ENCODE data around the gene ZNF567.
"Not testable (repeated sequence)": the region's sequence is repeated elsewhere in the genome, so short reads cannot be mapped to it uniquely, and the experiment has no call there.

ZNF567 gene

DNA sequence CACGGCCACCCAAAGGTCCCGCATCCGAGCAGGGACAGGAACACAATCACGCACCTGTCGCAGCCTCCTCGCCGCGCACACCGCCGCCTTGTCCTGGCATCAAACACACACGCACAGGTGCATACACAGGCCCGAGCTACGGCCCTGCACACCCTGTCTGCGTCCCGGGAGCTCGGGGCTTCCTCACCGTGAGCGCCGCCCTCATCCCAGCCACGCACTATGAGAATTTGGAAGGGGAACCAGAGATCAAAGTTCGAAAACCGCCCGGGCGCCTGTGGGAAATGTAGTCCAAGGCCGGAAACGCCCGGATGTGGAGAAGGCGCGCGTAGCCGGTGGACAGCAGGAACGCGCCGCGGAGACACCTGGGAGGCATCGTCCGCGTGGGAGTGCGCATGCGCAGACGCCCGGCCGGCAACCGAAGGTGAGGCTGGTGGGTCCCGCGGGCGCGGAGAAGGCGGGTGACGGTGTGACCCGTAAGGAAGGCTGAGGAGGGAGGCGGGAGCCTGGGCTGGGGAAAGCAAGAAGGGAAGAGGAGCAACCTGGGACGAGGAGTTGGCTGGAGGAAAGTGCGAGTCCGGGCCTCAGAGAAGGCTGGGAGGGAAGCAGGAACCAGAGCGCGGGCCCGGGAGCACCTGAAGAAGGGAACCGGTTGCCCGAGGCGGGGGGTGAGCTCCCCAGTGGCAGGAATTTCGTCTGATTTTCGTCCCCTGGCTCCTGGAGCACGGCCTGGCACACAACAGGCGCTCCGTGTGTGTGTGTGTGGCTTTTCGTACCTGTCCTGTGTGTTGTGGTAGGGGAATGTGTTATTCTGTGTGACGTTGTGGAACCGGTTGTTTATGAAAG, at the start of gene ZNF567:
ZNF567 (plus strand) TSS at position 399 of the 843 bp plus-strand sequence. CDS start 7,256 bp downstream, outside the sequence.
- peak; percentile 89 for DNase-seq

DNA sequence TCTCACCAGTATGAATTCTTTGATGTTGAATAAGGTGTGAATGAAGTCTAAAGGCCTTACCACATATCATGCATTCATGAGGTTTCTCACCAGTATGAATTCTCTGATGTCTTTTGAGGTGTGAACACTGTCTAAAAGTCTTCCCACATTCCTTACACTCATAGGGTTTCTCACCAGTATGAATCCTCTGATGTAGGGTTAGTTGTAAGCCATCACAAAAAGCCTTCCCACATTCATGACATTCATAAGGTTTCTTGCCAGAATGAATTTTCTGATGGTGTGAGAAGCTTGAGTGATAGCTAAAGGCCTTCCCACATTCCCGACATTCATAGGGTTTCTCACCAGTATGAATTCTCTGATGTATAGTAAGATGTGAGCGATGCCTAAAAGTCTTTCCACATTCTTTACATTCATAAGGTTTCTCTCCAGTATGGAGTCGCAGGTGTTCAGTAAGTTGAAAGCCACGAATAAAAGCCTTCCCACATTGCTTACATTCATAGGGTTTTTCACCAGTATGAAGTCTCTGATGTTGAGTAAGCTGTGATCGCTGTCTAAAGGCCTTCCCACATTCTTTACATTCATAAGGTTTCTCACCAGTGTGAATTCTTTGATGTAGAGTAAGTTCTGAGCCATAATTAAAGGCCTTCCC, 48.4 kb upstream of the ZNF567 start:
- no peak for DNase-seq

DNA sequence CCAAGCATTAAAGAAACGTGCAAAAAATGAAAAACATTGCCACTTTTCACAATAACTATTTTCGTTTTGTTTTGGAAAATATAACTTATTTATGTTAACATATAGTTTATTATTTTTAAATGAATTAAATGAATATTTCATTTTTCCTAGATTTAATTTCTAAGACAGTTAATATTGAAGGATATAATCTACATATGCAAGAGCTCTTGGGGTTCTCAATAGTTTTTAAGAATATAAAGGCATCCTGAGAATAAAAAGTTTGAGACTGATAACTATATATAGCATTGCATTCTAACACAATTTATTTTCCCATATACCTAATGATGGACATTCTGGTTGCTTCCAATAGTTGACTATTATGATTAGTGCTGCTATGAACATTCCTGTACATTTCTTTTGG, 40.7 kb upstream of the ZNF567 start:
- no peak for DNase-seq

DNA sequence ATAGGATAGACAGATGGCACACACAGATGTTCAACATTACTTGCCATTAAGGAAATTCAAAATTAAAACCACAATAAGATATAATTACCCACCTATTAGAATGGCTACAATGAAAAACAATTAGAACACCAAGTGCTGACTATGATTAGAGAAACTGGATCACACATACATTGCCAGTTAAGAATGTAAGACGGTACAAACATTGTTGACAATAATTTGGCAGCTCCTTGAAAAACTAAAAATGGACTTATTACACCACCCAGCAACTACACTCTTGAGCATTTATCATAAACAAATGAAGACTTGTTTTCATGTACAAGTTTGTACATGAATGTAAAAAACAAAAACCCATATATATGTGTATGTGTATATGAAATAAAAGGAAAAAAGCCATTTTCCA, 34.5 kb upstream of the ZNF567 start:
- no peak for DNase-seq

DNA sequence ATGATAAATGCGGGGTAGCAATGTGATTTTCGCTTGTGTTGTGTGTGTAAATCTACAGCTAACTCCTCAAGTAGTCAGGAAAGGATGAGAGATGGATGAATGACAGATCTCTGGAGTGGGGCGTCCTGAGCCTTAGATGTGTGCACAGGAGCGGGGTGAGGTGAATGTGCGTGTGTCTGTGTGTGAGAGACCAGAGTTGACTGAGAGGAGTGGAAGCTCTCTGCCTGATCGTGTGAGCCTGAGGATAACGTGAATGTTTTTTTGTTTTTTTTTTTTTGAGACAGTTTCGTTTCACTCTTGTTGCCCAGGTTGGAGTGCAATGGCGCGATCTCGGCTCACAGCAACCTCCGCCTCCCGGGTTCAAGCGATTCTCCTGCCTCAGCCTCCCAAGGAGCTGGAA, 21.6 kb upstream of the ZNF567 start:
- no peak for DNase-seq

DNA sequence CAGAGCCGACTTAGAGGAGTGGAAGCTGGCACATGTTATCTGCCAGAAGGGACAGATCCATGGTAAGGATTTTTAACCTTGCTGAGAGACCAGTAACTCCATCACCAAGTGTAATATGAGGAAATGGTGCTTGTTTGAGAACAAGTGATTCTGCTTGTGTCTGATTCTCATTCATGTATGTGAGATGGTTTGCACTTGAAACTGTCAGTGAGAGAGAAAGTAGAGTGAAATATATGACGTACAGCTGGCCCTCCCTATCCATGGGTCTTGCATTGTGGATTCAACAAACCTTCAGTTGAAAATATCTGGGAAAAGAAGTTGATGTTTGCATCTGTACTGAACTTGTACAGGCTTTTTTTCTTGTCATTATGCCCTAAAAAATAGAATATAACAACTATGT, 18.8 kb upstream of the ZNF567 start:
- no peak for DNase-seq

DNA sequence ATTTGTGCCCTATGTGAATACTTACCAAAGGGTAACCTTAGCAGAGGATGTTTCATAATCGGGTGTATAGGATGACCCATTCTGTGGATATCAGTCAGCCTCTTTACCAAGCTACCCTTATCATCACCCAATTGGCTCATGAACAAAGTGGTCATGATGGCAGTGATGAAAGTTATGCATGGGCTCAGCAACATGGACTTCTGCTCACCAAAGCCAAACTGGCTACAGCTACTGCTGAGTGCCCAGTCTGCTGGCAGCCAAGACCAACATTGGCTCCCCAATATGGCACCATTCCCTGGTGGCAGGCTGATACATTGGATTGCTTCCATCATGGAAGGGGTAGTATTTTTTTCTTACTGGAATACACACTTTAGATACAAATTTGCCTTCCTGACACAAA, 15.0 kb upstream of the ZNF567 start:
- DNase-seq: no peak

DNA sequence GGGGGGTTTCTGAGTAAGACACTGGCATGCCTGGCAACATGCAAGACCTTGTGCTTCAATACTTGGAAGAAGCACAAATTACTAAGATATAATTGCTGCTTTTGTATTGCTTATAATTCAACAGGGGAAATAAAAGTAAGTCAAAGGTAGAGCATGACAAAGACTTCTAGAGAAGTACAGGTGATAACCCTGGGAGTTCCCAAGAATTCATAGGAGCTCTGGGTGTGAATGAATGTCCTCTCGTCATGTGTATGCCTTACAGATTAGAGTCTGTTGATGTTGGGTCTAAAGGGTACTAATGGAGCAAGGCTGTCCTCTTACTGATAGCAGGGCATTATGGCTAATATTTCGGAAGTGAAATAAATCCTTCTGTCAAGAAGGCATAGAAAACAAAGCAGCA, 13.2 kb upstream of the ZNF567 start:
- no peak for DNase-seq

DNA sequence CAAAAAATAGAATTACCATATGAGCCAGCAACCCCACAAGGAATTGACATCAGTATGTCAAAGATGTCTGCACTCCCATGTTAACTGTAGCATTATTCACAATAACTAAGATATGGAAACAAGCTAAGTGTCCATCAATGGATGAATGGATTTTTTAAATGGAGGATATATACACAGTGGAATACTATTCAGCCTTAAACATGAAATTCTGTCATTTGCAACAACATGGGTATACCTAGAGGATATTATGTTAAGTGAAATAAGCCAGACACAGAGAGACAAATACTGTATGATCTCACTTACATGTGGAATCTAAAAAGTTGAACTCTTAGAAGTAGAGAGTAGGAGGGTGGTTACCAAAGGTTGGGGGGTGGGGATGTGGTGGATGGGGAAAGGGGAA, 8.0 kb upstream of the ZNF567 start:
- DNase-seq: no peak

DNA sequence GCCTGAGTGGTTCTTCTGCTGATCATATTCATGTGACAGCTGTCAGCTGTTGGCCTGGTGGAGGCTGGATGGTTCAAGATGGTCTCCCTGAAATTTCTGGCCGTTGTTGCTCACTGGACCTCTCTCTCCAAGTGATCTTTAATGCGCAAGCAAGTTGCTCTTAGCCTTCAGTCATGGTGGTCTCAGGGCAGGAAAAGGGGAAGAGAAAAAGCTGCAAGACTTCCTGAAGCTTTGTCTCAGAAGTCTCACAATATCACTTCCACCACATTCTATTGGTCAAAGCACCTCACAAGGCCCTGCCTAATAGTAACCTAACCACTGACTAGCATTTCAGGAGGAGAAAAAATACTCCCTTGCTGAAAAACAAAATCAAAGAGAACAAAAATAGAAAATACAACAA, 1.6 kb upstream of the ZNF567 start:
- DNase-seq: no peak

DNA sequence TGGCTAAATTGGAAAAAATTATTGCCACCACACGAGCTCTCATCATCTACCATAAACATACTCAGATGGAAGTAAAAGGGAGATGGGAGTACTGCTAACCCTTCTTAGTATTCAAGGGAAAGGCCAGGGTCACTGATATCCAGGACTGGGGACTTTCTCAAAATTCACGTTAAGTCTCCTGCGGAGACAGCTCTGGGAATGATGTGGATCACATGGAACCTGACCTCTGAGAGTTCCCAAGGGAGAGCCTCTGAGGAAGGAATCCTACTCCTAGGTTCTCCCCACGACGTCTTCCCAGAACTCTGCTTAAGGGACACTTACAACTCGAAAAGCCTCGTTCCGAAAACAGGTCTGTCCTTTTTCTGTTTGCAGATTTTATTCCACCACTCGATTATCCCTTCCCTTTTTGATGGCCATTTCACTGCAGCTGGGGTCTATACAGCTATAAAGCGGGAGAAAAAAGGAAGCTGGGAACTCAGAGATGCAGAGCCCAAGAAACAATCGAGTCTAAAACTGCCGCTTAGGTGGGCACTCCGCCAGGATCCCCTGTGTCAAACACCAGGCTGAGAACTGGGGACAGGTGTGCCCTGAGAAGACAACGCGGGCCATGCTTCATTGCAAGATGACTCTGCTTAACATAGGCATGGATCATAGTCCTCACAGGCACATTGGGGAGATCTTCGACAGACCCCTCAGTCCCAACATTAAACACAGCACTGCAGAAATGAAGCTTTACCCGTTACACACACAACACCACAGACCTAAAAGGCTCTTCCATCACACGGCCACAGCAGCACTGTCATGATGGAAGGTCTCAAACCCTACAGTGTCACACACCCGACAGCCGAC, 823 bp upstream of the ZNF567 start:
- peak; percentile 52 for DNase-seq

DNA sequence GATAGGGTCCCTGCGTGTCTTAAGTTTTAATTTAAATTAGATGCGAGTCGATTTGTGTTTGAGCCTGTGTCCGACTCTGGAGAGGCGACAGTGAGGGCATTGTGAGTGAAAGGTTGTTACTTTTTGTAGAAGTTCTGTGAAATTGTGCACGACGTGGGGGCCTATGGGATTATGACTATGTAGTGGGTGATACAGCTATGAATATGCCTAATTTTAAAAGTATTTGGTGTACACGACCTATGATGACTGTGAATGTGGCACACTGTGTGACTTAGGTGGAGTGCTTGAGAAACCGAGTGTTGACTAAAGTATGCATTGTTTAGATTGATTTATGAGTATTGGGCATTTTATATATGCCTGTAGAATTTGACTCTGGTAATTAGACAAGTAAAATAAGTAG, 646 bp downstream of the ZNF567 start:
- no peak for DNase-seq

DNA sequence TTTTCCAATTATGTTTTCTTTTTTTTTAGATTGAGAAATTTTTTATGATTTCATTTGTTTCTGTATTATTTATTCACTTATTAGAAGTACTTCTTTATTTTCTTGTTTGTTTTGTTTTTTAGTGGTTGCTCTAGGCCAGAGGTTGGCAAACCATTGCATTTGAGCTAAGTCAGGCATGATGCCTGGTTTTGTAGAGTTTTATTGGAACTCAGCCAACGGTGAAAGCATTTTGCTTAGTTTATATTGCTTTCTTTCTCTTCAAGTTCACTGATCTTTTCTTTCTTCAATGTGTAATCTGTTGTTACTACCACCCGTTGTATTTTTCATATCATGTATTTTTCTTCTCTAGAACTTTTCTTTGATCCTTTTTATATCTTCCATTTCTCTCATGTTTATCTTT, 19.7 kb downstream of the ZNF567 start:
- DNase-seq: no peak

DNA sequence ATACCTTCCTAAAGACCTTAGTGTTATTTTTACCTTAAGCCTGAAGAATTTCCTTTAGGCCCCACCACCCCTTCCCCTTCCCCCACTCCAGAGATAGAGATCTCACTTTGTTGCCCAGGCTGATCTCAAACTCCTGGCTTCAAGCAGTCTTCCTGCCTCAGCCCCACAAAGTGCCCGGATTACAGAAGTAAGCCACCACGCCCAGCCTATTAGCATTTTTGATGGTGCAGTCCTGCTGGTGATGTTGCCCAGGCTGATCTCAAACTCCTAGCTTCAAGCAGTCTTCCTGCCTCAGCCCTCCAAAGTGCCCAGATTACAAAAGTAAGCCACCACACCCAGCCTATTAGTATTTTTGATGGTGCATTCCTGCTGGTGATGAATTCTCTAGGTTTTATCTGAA, 22.0 kb downstream of the ZNF567 start:
- DNase-seq: no peak

DNA sequence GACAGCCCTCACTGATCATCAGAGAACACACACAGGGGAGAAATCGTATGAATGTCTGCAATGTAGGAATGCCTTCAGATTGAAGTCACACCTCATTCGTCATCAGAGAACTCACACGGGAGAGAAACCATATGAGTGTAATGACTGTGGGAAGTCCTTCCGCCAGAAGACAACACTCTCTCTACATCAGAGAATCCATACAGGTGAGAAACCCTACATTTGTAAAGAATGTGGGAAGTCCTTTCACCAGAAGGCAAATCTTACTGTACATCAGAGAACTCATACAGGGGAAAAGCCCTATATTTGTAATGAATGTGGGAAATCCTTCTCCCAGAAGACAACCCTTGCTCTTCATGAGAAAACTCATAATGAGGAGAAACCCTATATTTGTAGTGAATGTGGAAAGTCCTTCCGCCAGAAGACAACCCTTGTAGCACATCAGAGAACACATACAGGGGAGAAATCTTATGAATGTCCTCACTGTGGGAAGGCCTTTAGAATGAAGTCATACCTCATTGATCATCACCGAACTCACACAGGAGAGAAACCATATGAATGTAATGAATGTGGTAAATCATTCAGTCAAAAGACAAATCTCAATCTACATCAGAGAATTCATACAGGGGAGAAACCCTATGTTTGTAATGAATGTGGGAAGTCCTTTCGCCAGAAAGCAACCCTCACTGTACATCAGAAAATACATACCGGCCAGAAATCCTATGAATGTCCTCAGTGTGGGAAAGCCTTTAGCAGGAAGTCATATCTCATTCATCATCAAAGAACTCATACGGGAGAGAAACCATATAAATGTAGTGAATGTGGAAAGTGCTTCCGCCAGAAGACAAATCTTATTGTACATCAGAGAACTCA, 32.5 kb downstream of the ZNF567 start:
- DNase-seq: no peak

DNA sequence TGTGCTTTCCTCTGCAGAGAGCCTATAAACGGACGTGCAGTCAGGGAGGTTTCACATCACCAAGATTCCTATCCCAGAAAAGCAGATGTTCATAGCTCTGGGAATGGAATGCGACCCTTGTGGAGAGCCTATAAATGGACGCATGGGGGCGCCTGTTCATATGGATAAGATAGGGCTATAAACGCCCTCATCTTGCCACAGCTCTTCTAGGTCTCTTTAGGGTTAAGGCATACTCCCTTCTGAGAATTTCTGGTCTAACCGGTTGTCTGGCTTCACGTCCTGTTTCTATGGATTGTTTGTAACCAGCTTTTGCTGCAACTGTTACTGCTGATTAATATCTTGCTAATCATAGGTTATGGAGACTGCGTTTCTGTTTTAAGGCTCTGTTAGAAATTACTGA, 48.8 kb downstream of the ZNF567 start:
- not testable (repeated sequence) for DNase-seq

DNA sequence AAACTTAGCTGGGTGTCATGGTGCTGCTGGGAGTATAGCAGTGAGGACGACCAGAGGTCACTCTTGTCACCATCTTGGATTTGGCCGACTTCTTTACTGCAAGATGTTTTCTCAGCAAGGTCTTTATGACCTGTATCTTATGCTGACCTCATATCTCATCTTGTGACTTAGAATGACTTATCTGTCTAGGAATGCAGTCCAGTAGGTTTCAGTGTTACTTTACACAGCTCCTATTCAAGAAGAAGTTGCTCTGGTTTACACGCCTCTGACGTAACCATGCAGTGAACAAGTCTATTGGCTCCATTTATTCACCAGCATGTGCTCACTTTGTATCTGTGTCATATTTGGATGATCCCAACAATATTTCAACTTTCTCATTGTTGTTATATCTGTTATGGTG, 58.5 kb downstream of the ZNF567 start:
- no peak for DNase-seq

DNA sequence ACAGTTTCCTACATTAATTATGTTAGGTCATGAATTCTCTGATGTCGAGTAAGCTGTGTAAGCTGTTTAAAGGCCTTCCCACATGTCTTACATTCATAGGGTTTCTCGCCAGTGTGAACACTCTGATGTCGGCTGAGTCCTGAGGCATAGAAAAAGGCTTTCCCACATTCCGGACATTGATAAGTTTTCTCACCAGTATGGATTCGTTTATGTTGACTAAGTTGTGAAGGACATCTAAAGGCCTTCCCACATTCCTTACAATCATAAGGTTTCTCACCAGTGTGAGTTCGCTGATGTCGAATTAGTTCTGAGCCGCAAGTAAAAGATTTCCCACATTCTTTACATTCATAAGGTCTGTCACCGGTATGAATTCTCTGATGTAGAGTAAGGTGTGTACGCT, 60.3 kb downstream of the ZNF567 start:
- no peak for DNase-seq

DNA sequence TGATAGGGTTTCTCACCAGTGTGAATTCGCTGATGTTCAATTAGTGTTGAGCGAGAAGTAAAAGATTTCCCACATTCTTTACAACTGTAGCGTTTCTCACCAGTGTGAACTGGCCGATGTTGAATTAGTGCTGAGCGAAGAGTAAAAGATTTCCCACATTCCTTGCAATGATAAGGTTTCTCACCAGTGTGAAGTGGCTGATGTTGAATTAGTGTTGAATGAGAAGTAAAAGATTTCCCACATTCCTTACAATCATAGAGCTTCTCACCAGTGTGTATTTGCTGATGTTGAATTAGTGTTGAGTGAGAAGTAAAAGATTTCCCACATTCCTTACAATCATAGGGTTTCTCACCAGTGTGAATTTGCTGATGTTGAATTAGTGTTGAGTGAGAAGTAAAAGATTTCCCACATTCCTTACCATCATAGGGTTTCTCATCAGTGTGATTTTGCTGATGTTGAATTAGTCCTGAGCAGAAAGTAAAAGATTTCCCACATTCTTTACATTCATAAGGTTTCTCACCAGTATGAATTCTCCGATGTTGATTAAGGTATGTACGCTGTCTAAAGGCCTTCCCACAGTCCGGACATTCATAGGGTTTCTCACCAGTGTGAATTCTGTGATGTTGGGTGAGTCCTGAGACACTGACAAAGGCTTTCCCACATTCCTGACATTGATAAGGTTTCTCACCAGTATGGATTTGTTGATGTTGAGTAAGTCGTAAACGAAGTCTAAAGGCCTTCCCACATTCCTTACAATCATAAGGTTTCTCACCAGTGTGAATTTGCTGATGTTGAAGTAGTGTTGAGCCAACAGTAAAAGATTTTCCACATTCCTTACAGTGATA, 61.2 kb downstream of the ZNF567 start:
- no peak for DNase-seq

DNA sequence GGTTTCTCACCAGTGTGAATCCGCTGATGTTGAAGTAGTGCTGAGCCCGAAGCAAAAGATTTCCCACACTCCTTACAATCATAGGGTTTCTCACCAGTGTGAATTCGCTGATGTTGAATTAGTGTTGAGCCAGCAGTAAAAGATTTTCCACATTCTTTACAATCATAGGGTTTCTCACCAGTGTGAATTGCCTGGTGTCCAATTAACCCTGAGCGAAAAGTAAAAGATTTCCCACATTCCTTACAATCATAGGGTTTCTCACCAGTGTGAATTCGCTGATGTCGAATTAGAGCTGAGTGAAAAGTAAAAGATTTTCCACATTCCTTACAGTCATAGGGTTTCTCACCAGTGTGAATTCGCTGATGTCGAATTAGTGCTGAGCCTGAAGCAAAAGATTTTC, 62.2 kb downstream of the ZNF567 start:
- not testable (repeated sequence) for DNase-seq

DNA sequence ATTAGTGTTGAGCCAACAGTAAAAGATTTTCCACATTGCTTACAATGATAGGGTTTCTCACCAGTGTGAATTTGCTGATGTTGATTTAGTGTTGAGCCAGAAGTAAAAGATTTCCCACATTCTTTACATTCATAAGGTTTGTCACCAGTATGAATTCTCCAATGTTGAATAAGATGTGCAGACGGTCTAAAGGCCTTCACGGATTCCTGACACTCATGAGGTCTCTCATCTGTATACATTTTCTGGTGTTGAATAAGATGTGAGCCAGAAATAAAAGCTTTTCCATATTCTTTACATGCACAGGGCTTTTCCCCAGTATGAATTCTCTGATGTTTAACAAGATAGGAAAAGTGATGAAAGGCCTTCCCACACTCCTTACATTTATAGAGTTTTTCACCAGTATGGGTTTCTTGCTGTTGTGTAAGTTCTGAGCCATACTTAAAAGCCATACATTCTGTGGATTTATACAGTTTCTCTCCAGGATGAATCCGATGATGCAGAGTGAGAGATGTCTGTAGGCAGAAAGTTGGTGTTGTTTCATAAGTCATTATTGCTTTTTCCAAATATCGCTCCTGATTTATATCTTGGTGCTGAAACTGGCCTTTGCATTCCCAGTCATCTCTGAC, 62.8 kb downstream of the ZNF567 start:
- no peak for DNase-seq
